ENCODE data around the gene PTPRN2. TPM values are rescaled to one million over a fixed set of nuclear protein-coding genes. Genes with fewer than 3 reads are reported as not detected.

The PTPRN2 gene
- total and polyA plus RNA-seq, 2 donors (not counting 3 experiments of a cell fraction or from before 2014, with no cell fraction given), result 0.62 to 0.88 TPM

GRCh38 chr7:157981778-157982177 is 605.8 kb downstream of the PTPRN2 start:
- TF ChIP-seq MYC (IDR thresholded peaks at IDR 0.05; ENCODE audit: low read depth, low read length) (no peak), CTCF (IDR thresholded peaks at IDR 0.05; ENCODE audit: extremely low read depth in 1 of 2, insufficient read depth in 1 of 2, low read depth in 1 of 2, low read length in 2 of 2) (no peak), POLR2A (IDR thresholded peaks at IDR 0.05; ENCODE audit: low read depth, low read length) (no peak), EZH2 (IDR thresholded peaks at IDR 0.05; ENCODE audit: borderline replicate concordance, low read depth, low read length, severe bottlenecking) (no peak), FOS (IDR thresholded peaks at IDR 0.05; ENCODE audit: borderline replicate concordance, insufficient read depth, low read length) (no peak), GATA2 (IDR thresholded peaks at IDR 0.05; ENCODE audit: insufficient read depth, insufficient read length, low read depth, low read length) (no peak), POLR2AphosphoS5 (IDR thresholded peaks at IDR 0.05; ENCODE audit: insufficient read depth, low read depth, low read length) (no peak), JUN (IDR thresholded peaks at IDR 0.05; ENCODE audit: borderline replicate concordance, insufficient read depth, insufficient read length, low read depth) (no peak)
- TF ChIP-seq, protein P1, sequence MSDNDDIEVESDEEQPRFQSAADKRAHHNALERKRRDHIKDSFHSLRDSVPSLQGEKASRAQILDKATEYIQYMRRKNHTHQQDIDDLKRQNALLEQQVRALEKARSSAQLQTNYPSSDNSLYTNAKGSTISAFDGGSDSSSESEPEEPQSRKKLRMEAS (IDR thresholded peaks at IDR 0.05; ENCODE audit: insufficient read depth, insufficient read length), result no peak
- POLR2A ChIA-PET, result no interaction called here

More at GRCh38 chr7:157981778-157982177, 605.8 kb downstream of the PTPRN2 start:
- H3K27ac ChIP-seq (ENCODE audit: insufficient read depth, low read depth, low read length), result no peak overlapping the region
- no peak for DNase-seq (ENCODE audit: low read depth, low spot score)
- H3K9me1 ChIP-seq (replicated peaks; ENCODE audit: control insufficient read depth, extremely low read depth, insufficient read depth, low read length), result no peaks in the 10 kb centered on the region
- no peaks in the 10 kb centered on the region for H3K4me1 ChIP-seq (ENCODE audit: control insufficient read depth, extremely low read depth, insufficient read depth, low read length)
- H3K9me3 ChIP-seq (replicated peaks; ENCODE audit: control insufficient read depth, insufficient read depth, low read length), result peaks cover 4% of the 10 kb centered on the region
- no peak overlapping the region for H2AFZ ChIP-seq (ENCODE audit: low read depth, low read length)
- H3K79me2 ChIP-seq (ENCODE audit: control insufficient read depth, insufficient read depth, low read length), result no peaks in the 10 kb centered on the region
- intact Hi-C loops (cut with micrococcal nuclease) (no loop called here), dilution Hi-C loops (cut with MboI; ENCODE audit: extremely low pct_ligation_motif_present, low sequenced_read_pairs) (no loop called here)
- no peaks in the 10 kb centered on the region for H4K20me1 ChIP-seq (replicated peaks; ENCODE audit: control insufficient read depth, extremely low read depth, insufficient read depth, low read length)
- no TSS peak for BruUV-seq (replicated peaks)
- no peak for FAIRE-seq
- H3K4me2 ChIP-seq (ENCODE audit: insufficient read depth, low read length), result no peak overlapping the region
- CTCF ChIA-PET, result no interaction called here
- no peak overlapping the region for H3K9ac ChIP-seq (replicated peaks; ENCODE audit: extremely low read depth, insufficient read depth, low read length)
- no peaks in the 10 kb centered on the region for H3K27me3 ChIP-seq (ENCODE audit: control insufficient read depth in 2 of 2, insufficient read depth in 2 of 2, low read length in 2 of 2)
- H3K4me3 ChIP-seq (replicated peaks in 1 of 3; ENCODE audit: insufficient read depth in 1 of 3, low read depth in 1 of 3, low read length in 3 of 3), result no peak overlapping the region
- no peaks in the 10 kb centered on the region for H3K36me3 ChIP-seq (ENCODE audit: control insufficient read depth in 2 of 2, extremely low read depth in 1 of 2, insufficient read depth in 2 of 2, low read length in 2 of 2)

All from endothelial cell of umbilical vein (primary cell).